Fibroblast of pulmonary artery (primary cell): ENCODE measurements around the gene ANKRD18A.

Experiments used
- DNase-seq: peaks from one replicate; pipeline ENCODE4 v3.0.0-alpha.2; 2010; ENCODE audit warnings: low read depth
- H3K4me3 ChIP-seq: replicated peaks from 2 replicates; pipeline ENCODE4 v1.5.1; 2011; ENCODE audit warnings: low read depth, mild to moderate bottlenecking, control low read depth, low read length, moderate library complexity
- CTCF ChIP-seq: IDR thresholded peaks from 2 replicates; pipeline ENCODE4 v1.5.1; 2011; ENCODE audit warnings: mild to moderate bottlenecking, control low read depth, low read length, inconsistent platforms; ENCODE audit errors: missing control alignments

ANKRD18A gene

GRCh38 chr9:38620483-38621433 lies at the start of gene ANKRD18A:
TSS of gene ANKRD18A (minus strand) at chr9:38620596. CDS start at chr9:38620285, 311 bp downstream.
- peak; percentile 46 for TF ChIP-seq CTCF
- peak within 1 kb of the TSS; percentile 51 for H3K4me3 ChIP-seq
- peak; percentile 65 for DNase-seq

GRCh38 chr9:38668791-38669466 lies 48.5 kb upstream of the ANKRD18A start:
- H3K4me3 ChIP-seq, result no peak overlapping the region
- DNase-seq, result no peak
- no peak for TF ChIP-seq CTCF

- peak; percentile 64 for TF ChIP-seq CTCF
- peak; percentile 72 for DNase-seq
- H3K4me3 ChIP-seq, result no peak overlapping the region
These were observed 42.6 kb upstream of the ANKRD18A start for GRCh38 chr9:38662763-38663593.

- no peak for DNase-seq
- TF ChIP-seq CTCF, result no peak
These were observed 39.1 kb upstream of the ANKRD18A start for GRCh38 chr9:38659538-38659937.

GRCh38 chr9:38656896-38657295 lies 36.5 kb upstream of the ANKRD18A start:
- no peak for DNase-seq
- no peak overlapping the region for H3K4me3 ChIP-seq
- no peak for TF ChIP-seq CTCF

More at GRCh38 chr9:38659538-38659937, 39.1 kb upstream of the ANKRD18A start:
- no peak overlapping the region for H3K4me3 ChIP-seq

- H3K4me3 ChIP-seq, result no peak overlapping the region
- DNase-seq, result no peak
- TF ChIP-seq CTCF, result no peak
These were observed 32.1 kb upstream of the ANKRD18A start for GRCh38 chr9:38652486-38652885.
